ENCODE measurements around the gene ATXN1L.

Gene ATXN1L

DNA sequence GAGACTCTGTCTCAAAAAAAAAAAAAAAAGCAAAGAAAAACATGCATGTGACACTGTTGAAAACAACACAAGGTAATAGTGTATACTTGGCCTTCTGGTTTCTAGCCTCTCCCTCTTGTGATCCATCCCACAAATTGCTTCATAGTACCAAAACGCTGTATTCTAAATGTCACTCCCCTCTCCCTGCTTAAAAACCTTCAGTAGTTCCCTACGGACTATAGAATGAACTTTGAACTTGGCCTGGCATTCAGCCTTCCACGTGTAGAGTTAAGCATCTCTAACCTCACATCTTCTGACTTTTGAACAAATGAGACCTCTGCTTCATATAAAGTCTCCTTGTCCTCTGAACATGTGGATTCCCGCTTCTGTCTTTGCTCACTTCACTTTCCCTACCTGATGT, 33.1 kb downstream of the ATXN1L start:
- DNase-seq (ENCODE audit: extremely low spot score) = no peak
- CTCF ChIA-PET = no interaction called here
- TF ChIP-seq, protein P1, sequence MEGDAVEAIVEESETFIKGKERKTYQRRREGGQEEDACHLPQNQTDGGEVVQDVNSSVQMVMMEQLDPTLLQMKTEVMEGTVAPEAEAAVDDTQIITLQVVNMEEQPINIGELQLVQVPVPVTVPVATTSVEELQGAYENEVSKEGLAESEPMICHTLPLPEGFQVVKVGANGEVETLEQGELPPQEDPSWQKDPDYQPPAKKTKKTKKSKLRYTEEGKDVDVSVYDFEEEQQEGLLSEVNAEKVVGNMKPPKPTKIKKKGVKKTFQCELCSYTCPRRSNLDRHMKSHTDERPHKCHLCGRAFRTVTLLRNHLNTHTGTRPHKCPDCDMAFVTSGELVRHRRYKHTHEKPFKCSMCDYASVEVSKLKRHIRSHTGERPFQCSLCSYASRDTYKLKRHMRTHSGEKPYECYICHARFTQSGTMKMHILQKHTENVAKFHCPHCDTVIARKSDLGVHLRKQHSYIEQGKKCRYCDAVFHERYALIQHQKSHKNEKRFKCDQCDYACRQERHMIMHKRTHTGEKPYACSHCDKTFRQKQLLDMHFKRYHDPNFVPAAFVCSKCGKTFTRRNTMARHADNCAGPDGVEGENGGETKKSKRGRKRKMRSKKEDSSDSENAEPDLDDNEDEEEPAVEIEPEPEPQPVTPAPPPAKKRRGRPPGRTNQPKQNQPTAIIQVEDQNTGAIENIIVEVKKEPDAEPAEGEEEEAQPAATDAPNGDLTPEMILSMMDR (IDR thresholded peaks at IDR 0.05; ENCODE audit: control extremely low read depth, extremely low read depth, low read depth, missing control alignments) = no peak
- POLR2A ChIA-PET = no interaction called here

GRCh38 chr16:71880176-71880575, 34.4 kb downstream of the ATXN1L start:
- TF ChIP-seq, protein P1 (IDR thresholded peaks at IDR 0.05; ENCODE audit: control extremely low read depth, extremely low read depth, low read depth, missing control alignments) = no peak
- CTCF ChIA-PET = interaction anchor here (0.6 to 6.5 kb wide), 4 partner anchors 12 to 38 kb away, joined by 3 to 76 read pairs (median 30); partner anchors contain the start of gene IST1
- no peak for DNase-seq (ENCODE audit: extremely low spot score)
- POLR2A ChIA-PET = no interaction called here

DNA sequence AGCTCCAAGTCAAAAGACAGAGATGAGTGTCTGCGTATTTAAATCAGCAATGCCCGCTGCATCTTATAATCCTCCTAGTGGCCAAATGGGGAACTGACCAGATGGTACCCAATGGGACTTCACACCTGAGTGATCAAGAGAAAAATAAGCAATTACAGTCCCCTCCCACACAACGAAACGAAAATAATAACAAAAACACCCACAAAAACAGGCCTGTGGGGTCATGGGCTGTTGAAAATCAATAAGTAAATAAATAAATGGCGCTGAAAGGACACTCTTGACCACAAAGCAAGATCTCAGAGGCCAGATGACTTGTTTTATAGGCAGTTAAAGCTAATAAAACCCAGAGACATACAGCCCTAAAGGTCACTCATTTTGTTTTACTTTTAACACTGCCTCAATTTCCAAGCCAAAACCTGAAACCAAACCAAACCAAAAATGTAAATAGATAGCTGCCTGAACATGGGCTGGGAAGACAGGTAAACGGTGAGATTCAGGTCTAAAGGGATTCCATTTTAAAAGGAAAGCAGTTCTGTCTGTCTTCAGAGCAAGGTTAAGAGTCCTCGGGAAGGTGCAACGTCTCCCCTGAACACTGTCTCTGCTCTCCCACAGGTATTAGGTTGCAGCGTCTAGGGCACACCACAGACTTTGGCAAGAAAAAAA, 36.9 kb downstream of the ATXN1L start:
- POLR2A ChIA-PET = interaction anchor here (0.5 to 1.3 kb wide), 5 partner anchors 11 to 218 kb away, joined by 3 to 5 read pairs (median 4); no protein-coding TSS in a partner anchor
- peak; percentile 79 for DNase-seq (ENCODE audit: extremely low spot score)
- TF ChIP-seq, protein P1 (IDR thresholded peaks at IDR 0.05; ENCODE audit: control extremely low read depth, extremely low read depth, low read depth, missing control alignments) = peak; percentile 76
- CTCF ChIA-PET = interaction anchor here (0.6 to 6.5 kb wide), 42 partner anchors 10 to 272 kb away, joined by 3 to 91 read pairs (median 5); partner anchors contain the start of genes AP1G1, ATXN1L, DHX38 and IST1

DNA sequence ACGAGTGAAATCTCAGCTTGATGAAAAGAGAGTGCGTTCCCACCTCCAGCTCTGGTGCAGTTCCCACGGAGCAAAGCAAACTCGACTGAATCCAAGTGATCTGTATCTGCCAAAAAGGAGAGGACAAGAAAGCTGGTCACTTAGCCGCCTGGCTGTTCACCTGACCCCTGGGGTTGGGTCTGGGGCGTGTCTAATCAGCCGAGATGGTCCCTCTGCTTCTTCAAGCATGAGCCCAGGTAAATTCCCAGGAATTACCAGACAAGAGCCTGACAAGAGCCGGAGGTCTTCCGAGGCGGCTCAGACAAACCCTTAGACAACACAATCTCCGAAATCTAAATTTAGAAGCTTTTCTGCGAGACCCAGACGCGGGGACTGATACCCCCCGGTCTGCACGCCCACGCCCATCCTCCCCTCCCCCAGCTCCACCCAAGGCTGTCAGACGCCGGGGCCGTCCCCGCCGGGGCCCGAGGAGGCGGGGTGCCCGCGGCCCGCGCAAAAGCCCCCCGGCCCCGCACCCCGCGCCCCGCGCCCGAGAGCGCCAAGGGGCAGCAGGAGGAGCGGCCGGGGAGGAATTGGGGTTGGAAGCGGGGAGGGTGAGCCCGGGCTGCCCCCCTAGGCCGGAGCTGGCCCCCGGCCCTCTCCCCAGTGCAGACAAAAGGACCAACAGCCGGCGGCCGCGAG, 37.5 kb downstream of the ATXN1L start:
- peak; percentile 67 for DNase-seq (ENCODE audit: extremely low spot score)
- ChIA-PET CTCF (interaction anchor here (0.8 to 6.5 kb wide), 35 partner anchors 11 to 272 kb away, joined by 3 to 91 read pairs (median 6); partner anchors contain the start of genes AP1G1, ATXN1L, DHX38 and IST1), POLR2A (interaction anchor here (0.5 to 1.3 kb wide), 4 partner anchors 11 to 22 kb away, joined by 3 to 5 read pairs (median 4); no protein-coding TSS in a partner anchor)
- TF ChIP-seq, protein P1 (IDR thresholded peaks at IDR 0.05; ENCODE audit: control extremely low read depth, extremely low read depth, low read depth, missing control alignments) = peak; percentile 34

GRCh38 chr16:71883849-71884638, 38.3 kb downstream of the ATXN1L start, which contains the start of gene ZNF821:
TSS of gene ZNF821 (minus strand) at chr16:71884182. CDS start at chr16:71879946, 4,236 bp downstream.
- TF ChIP-seq, protein P1 (IDR thresholded peaks at IDR 0.05; ENCODE audit: control extremely low read depth, extremely low read depth, low read depth, missing control alignments) = no peak
- POLR2A ChIA-PET = interaction anchor here (0.8 to 1.0 kb wide), 2 partner anchors 10 to 68 kb away, joined by 3 to 6 read pairs; no protein-coding TSS in a partner anchor
- CTCF ChIA-PET = interaction anchor here (0.8 to 6.5 kb wide), 22 partner anchors 10 to 273 kb away, joined by 3 to 91 read pairs (median 9); partner anchors contain the start of genes AP1G1, ATXN1L and IST1
- DNase-seq (ENCODE audit: extremely low spot score) = peak; percentile 86
